ENCODE results near the gene C11orf52. TPM values are rescaled to one million over a fixed set of nuclear protein-coding genes. Genes with fewer than 3 reads are reported as not detected.

The C11orf52 gene
- total RNA-seq, 1 donor from 2014 or later = 1.8 TPM

- Mint-ChIP-seq H3K4me3 (no peak overlapping the region), H3K27ac (no peak overlapping the region), H3K9me3 (no peaks in the 10 kb centered on the region), H3K36me3 (no peaks in the 10 kb centered on the region), H3K4me1 (ENCODE audit: unreplicated experiment) (peaks cover 26% of the 10 kb centered on the region), H3K27me3 (no peaks in the 10 kb centered on the region)
- TF ChIP-seq CTCF (conservative IDR thresholded peaks at IDR 0.05) = no peak
- no peak for DNase-seq (ENCODE audit: extremely low spot score, unreplicated experiment)
Observed at GRCh38 chr11:111916768-111917167, 1.9 kb upstream of the C11orf52 start.

GRCh38 chr11:111917312-111917711, 1.4 kb upstream of the C11orf52 start:
- TF ChIP-seq CTCF (conservative IDR thresholded peaks at IDR 0.05) = no peak
- Mint-ChIP-seq H3K4me1 (ENCODE audit: unreplicated experiment) (peaks cover 22% of the 10 kb centered on the region), H3K27ac (no peak overlapping the region)

GRCh38 chr11:111917788-111918187, 925 bp upstream of the C11orf52 start:
- DNase-seq (ENCODE audit: extremely low spot score, unreplicated experiment) = no peak
- Mint-ChIP-seq H3K4me1 (ENCODE audit: unreplicated experiment) (peaks cover 23% of the 10 kb centered on the region), H3K4me3 (no peak overlapping the region), H3K27me3 (no peaks in the 10 kb centered on the region), H3K36me3 (no peaks in the 10 kb centered on the region), H3K27ac (no peak overlapping the region), H3K9me3 (no peaks in the 10 kb centered on the region)
- TF ChIP-seq CTCF (conservative IDR thresholded peaks at IDR 0.05) = no peak

More at GRCh38 chr11:111917312-111917711, 1.4 kb upstream of the C11orf52 start:
- no peak for DNase-seq (ENCODE audit: extremely low spot score, unreplicated experiment)
- Mint-ChIP-seq H3K4me3 (no peak overlapping the region), H3K9me3 (no peaks in the 10 kb centered on the region), H3K27me3 (no peaks in the 10 kb centered on the region), H3K36me3 (no peaks in the 10 kb centered on the region)

GRCh38 chr11:111920908-111921307, 2.2 kb downstream of the C11orf52 start:
- H3K27ac Mint-ChIP-seq = no peak overlapping the region
- no peak for TF ChIP-seq CTCF (conservative IDR thresholded peaks at IDR 0.05)
- H3K27me3 Mint-ChIP-seq = no peaks in the 10 kb centered on the region
- no peak overlapping the region for H3K4me3 Mint-ChIP-seq
- DNase-seq (ENCODE audit: extremely low spot score, unreplicated experiment) = no peak
- no peaks in the 10 kb centered on the region for H3K9me3 Mint-ChIP-seq
- H3K4me1 Mint-ChIP-seq (ENCODE audit: unreplicated experiment) = peaks cover 39% of the 10 kb centered on the region
- H3K36me3 Mint-ChIP-seq = no peaks in the 10 kb centered on the region

GRCh38 chr11:111921541-111922230, 3.0 kb downstream of the C11orf52 start:
- H3K9me3 Mint-ChIP-seq = no peaks in the 10 kb centered on the region
- H3K4me1 Mint-ChIP-seq (ENCODE audit: unreplicated experiment) = peaks cover 47% of the 10 kb centered on the region
- no peak overlapping the region for H3K4me3 Mint-ChIP-seq
- TF ChIP-seq CTCF (conservative IDR thresholded peaks at IDR 0.05) = no peak
- no peaks in the 10 kb centered on the region for H3K36me3 Mint-ChIP-seq
- H3K27ac Mint-ChIP-seq = no peak overlapping the region
- no peaks in the 10 kb centered on the region for H3K27me3 Mint-ChIP-seq
- DNase-seq (ENCODE audit: extremely low spot score, unreplicated experiment) = no peak
